HL-60 (cell line): Measurements from ENCODE around the gene AFDN.

Experiments used
- CTCF ChIP-seq: IDR thresholded peaks from one replicate; pipeline ENCODE4 v1.5.1; 2011; ENCODE audit warnings: low read length, control low read depth, inconsistent platforms; ENCODE audit not compliant: insufficient read depth
- GABPA ChIP-seq: IDR thresholded peaks from 2 replicates; pipeline ENCODE4 v1.6.1; 2012; ENCODE audit warnings: low read depth
- POLR2AphosphoS5 ChIP-seq: IDR thresholded peaks from 2 replicates; pipeline ENCODE4 v1.6.1; 2012; ENCODE audit warnings: low read depth
- REST ChIP-seq: IDR thresholded peaks from 2 replicates; pipeline ENCODE4 v1.6.1; 2012; ENCODE audit warnings: low read depth; ENCODE audit not compliant: insufficient replicate concordance

GRCh38 chr6:167956491-167956890 lies 129.8 kb downstream of the AFDN start:
- no peak for TF ChIP-seq CTCF
- no peak for TF ChIP-seq REST
- TF ChIP-seq GABPA: no peak
- TF ChIP-seq POLR2AphosphoS5: no peak
